ENCODE results near the gene KCTD10.

- no peak for TF ChIP-seq CTCF (IDR thresholded peaks at IDR 0.05)
- no peak for TF ChIP-seq RAD21 (conservative IDR thresholded peaks at IDR 0.05 in 1 of 2, IDR thresholded peaks at IDR 0.05 in 1 of 2)
- TF ChIP-seq JUN (IDR thresholded peaks at IDR 0.05): no peak
- no peak for TF ChIP-seq HMGXB4 (CRISPR knock-in tag; IDR thresholded peaks at IDR 0.05; ENCODE audit: borderline replicate concordance)
- no peak for TF ChIP-seq USF2 (IDR thresholded peaks at IDR 0.05)
- no peak for TF ChIP-seq POLR2AphosphoS2 (conservative IDR thresholded peaks at IDR 0.05; ENCODE audit: low read length)
- no peak for TF ChIP-seq ZFP36 (IDR thresholded peaks at IDR 0.05; ENCODE audit: borderline replicate concordance, partially characterized antibody)
Observed at GRCh38 chr12:109494348-109494881, 17.3 kb upstream of the KCTD10 start.

Data from A549 (cell line).